ENCODE results near the gene RBM4B.
A peak's percentile ranks its signal among the peaks of the same experiment; 100 is the strongest.

Gene RBM4B

GRCh38 chr11:66706989-66707388 lies 29.3 kb upstream of the RBM4B start:
- no peak for DNase-seq

- no peak for DNase-seq
Observed at GRCh38 chr11:66705587-66706335, 28.1 kb upstream of the RBM4B start.

- no peak for DNase-seq
Observed at GRCh38 chr11:66704659-66705360, 27.1 kb upstream of the RBM4B start.

- no peak for DNase-seq
Observed at GRCh38 chr11:66701432-66702240, 23.9 kb upstream of the RBM4B start.

- DNase-seq = no peak
Observed at GRCh38 chr11:66700742-66701141, 23.1 kb upstream of the RBM4B start.

GRCh38 chr11:66700337-66700736 lies 22.6 kb upstream of the RBM4B start:
- DNase-seq = no peak

- DNase-seq = no peak
Observed at GRCh38 chr11:66698491-66698890, 20.8 kb upstream of the RBM4B start.

GRCh38 chr11:66697988-66698387 lies 20.3 kb upstream of the RBM4B start:
- DNase-seq = no peak

- no peak for DNase-seq
Observed at GRCh38 chr11:66696146-66696545, 18.5 kb upstream of the RBM4B start.

GRCh38 chr11:66694732-66695207 lies 17.1 kb upstream of the RBM4B start:
- peak; percentile 36 to 63 for DNase-seq

- no peak for DNase-seq
Observed at GRCh38 chr11:66694056-66694410, 16.3 kb upstream of the RBM4B start.

GRCh38 chr11:66693356-66694055 lies 15.8 kb upstream of the RBM4B start:
- DNase-seq = no peak

- DNase-seq = no peak
Observed at GRCh38 chr11:66692871-66693331, 15.2 kb upstream of the RBM4B start.

GRCh38 chr11:66692446-66692845 lies 14.8 kb upstream of the RBM4B start:
- no peak for DNase-seq

- DNase-seq = no peak
Observed at GRCh38 chr11:66691311-66691980, 13.8 kb upstream of the RBM4B start.

GRCh38 chr11:66689661-66690590 lies 12.2 kb upstream of the RBM4B start:
- no peak for DNase-seq

GRCh38 chr11:66688561-66689534 lies 11.2 kb upstream of the RBM4B start:
- no peak for DNase-seq

- no peak for DNase-seq
Observed at GRCh38 chr11:66687831-66688281, 10.2 kb upstream of the RBM4B start.
